GM23338 (cell line): ENCODE measurements around the gene MUC5AC.

Source experiments
- CREB1 ChIP-seq: fragments of 250-450 bp; sonication (Bioruptor Pico); IDR thresholded peaks from 2 replicates; pipeline ENCODE4 v1.5.0; 2020; ENCODE audit warnings: low read depth, mild to moderate bottlenecking, moderate library complexity
- CTCF ChIP-seq, 2 experiments: fragments of 200-600 bp in 1 of 2; sonication (generic) in 1 of 2; conservative IDR thresholded peaks; 2 replicates each; pipeline versions ENCODE4 v1.5.1 to v1.6.1; 2016 to 2017; ENCODE audit warnings: antibody characterized with exemption in 2 of 2, low read depth in 2 of 2, mild to moderate bottlenecking in 2 of 2, moderate library complexity in 1 of 2
- EZH2 ChIP-seq: fragments of 200-600 bp; sonication (generic); IDR thresholded peaks from one replicate; pipeline ENCODE4 v1.8.0; 2017; ENCODE audit warnings: antibody characterized with exemption, mild to moderate bottlenecking, low read depth; ENCODE audit not compliant: unreplicated experiment
- EZH2phosphoT487 ChIP-seq: fragments of 200-600 bp; sonication (generic); IDR thresholded peaks from one replicate; pipeline ENCODE4 v1.8.1; 2018; ENCODE audit warnings: antibody characterized with exemption; ENCODE audit not compliant: unreplicated experiment
- POLR2AphosphoS5 ChIP-seq: IDR thresholded peaks from 2 replicates; pipeline ENCODE4 v1.6.1; 2016; ENCODE audit warnings: antibody characterized with exemption, low read depth
- ZNF331 ChIP-seq: fragments of 250-450 bp; sonication (Bioruptor Pico); IDR thresholded peaks from 2 replicates; pipeline ENCODE4 v1.5.0; 2020; ENCODE audit warnings: low read depth, mild to moderate bottlenecking, moderate library complexity

GRCh38 chr11:1235901-1236315, 78.2 kb downstream of the MUC5AC start:
- TF ChIP-seq EZH2 (no peak), EZH2phosphoT487 (no peak), CTCF (conservative IDR thresholded peaks at IDR 0.05; ENCODE audit: low read depth in 2 of 2) (no peak), POLR2AphosphoS5 (no peak), CREB1 (CRISPR knock-in tag) (no peak), ZNF331 (CRISPR knock-in tag) (no peak)
